ENCODE data around the gene THAP10. TPM values are rescaled to one million over a fixed set of nuclear protein-coding genes. Genes with fewer than 3 reads are reported as not detected.
A peak's percentile ranks its signal among the peaks of the same experiment; 100 is the strongest.

The THAP10 gene
- total RNA-seq, 1 donor from 2014 or later = 3.1 TPM

- Histone ChIP-seq H3K4me3 (no peak overlapping the region), H3K36me3 (peaks cover 0 to 10% of the 10 kb centered on the region in 2 donors), H3K4me1 (no peaks in the 10 kb centered on the region), H3K27ac (no peak overlapping the region), H3K27me3 (no peaks in the 10 kb centered on the region), H3K9me3 (no peaks in the 10 kb centered on the region)
- no peak for TF ChIP-seq CTCF (IDR thresholded peaks at IDR 0.05)
- no peak for DNase-seq (ENCODE audit: low spot score in 2 of 2)
- intact Hi-C loops (cut with DNase I) = no loop called here
Measured at GRCh38 chr15:70902107-70902506, 9.9 kb upstream of the THAP10 start.

- Histone ChIP-seq H3K27ac (peak overlapping the region; percentile 79 to 80), H3K27me3 (no peaks in the 10 kb centered on the region), H3K4me1 (peaks cover 0 to 7% of the 10 kb centered on the region in 2 donors), H3K9me3 (no peaks in the 10 kb centered on the region), H3K36me3 (peaks cover 0 to 5% of the 10 kb centered on the region in 2 donors), H3K4me3 (peak overlapping the region; percentile 64 to 81)
- intact Hi-C loops (cut with DNase I) = loop anchor here (1.0 to 10.0 kb wide), 3 partner anchors 36 to 909 kb away; no protein-coding TSS in a partner anchor
- TF ChIP-seq CTCF (IDR thresholded peaks at IDR 0.05) = peak; percentile 7 to 56 (median 31)
- peak in 1 of 2 donors; percentile 64 for DNase-seq (ENCODE audit: low spot score in 2 of 2)
Measured at GRCh38 chr15:70892912-70893560, 803 bp upstream of the THAP10 start.

GRCh38 chr15:70882361-70882760 lies 9.9 kb downstream of the THAP10 start:
- TF ChIP-seq CTCF (IDR thresholded peaks at IDR 0.05) = no peak
- no peaks in the 10 kb centered on the region for H3K4me1 ChIP-seq
- no peak overlapping the region for H3K4me3 ChIP-seq
- intact Hi-C loops (cut with DNase I) = no loop called here
- peaks cover 0 to 4% of the 10 kb centered on the region in 2 donors for H3K36me3 ChIP-seq
- no peak for DNase-seq (ENCODE audit: low spot score in 2 of 2)
- H3K27ac ChIP-seq = no peak overlapping the region
- no peaks in the 10 kb centered on the region for H3K27me3 ChIP-seq
- no peaks in the 10 kb centered on the region for H3K9me3 ChIP-seq

GRCh38 chr15:70880781-70881180 lies 11.5 kb downstream of the THAP10 start:
- H3K36me3 ChIP-seq = peaks cover 0 to 4% of the 10 kb centered on the region in 2 donors
- H3K27ac ChIP-seq = no peak overlapping the region
- no peak for DNase-seq (ENCODE audit: low spot score in 2 of 2)
- intact Hi-C loops (cut with DNase I) = no loop called here
- TF ChIP-seq CTCF (IDR thresholded peaks at IDR 0.05) = no peak
- no peak overlapping the region for H3K4me3 ChIP-seq
- H3K27me3 ChIP-seq = no peaks in the 10 kb centered on the region
- no peaks in the 10 kb centered on the region for H3K4me1 ChIP-seq
- no peaks in the 10 kb centered on the region for H3K9me3 ChIP-seq

GRCh38 chr15:70879401-70879800 lies 12.8 kb downstream of the THAP10 start:
- no peak for DNase-seq (ENCODE audit: low spot score in 2 of 2)
- Histone ChIP-seq H3K9me3 (no peaks in the 10 kb centered on the region), H3K36me3 (peaks cover 0 to 4% of the 10 kb centered on the region in 2 donors), H3K27ac (no peak overlapping the region), H3K27me3 (no peaks in the 10 kb centered on the region), H3K4me1 (no peaks in the 10 kb centered on the region), H3K4me3 (no peak overlapping the region)
- intact Hi-C loops (cut with DNase I) = loop anchor here (5.0 kb wide), 1 partner anchor 197 kb away; no protein-coding TSS in a partner anchor
- TF ChIP-seq CTCF (IDR thresholded peaks at IDR 0.05) = no peak

Measured in ascending aorta (tissue), 2 donors.